GM06990 (cell line): ENCODE measurements around the gene CDIP1.

Experiments used
- DNase-seq: peaks from one replicate; pipeline ENCODE4 v3.0.0-alpha.2; 2011; ENCODE audit not compliant: insufficient read length; ENCODE audit errors: extremely low read depth
- H3K27me3 ChIP-seq: replicated peaks from 2 replicates; pipeline ENCODE4 v1.6.0; 2011; ENCODE audit warnings: low read length; ENCODE audit not compliant: control insufficient read depth, insufficient read depth
- H3K36me3 ChIP-seq: 2 replicates; pipeline ENCODE4 v1.5.1; 2011; ENCODE audit warnings: low read length; ENCODE audit not compliant: control insufficient read depth, insufficient read depth
- H3K4me3 ChIP-seq: replicated peaks from 2 replicates; pipeline ENCODE4 v1.5.1; 2011; ENCODE audit warnings: low read depth, mild to moderate bottlenecking, control low read depth, low read length
- TF ChIP-seq, protein P1 (sequence below): IDR thresholded peaks from 2 replicates; pipeline ENCODE4 v1.5.1; 2011; ENCODE audit warnings: low read length, control low read depth, mild to moderate bottlenecking, inconsistent platforms; ENCODE audit not compliant: insufficient read depth, poor library complexity, severe bottlenecking

The CDIP1 gene

DNA sequence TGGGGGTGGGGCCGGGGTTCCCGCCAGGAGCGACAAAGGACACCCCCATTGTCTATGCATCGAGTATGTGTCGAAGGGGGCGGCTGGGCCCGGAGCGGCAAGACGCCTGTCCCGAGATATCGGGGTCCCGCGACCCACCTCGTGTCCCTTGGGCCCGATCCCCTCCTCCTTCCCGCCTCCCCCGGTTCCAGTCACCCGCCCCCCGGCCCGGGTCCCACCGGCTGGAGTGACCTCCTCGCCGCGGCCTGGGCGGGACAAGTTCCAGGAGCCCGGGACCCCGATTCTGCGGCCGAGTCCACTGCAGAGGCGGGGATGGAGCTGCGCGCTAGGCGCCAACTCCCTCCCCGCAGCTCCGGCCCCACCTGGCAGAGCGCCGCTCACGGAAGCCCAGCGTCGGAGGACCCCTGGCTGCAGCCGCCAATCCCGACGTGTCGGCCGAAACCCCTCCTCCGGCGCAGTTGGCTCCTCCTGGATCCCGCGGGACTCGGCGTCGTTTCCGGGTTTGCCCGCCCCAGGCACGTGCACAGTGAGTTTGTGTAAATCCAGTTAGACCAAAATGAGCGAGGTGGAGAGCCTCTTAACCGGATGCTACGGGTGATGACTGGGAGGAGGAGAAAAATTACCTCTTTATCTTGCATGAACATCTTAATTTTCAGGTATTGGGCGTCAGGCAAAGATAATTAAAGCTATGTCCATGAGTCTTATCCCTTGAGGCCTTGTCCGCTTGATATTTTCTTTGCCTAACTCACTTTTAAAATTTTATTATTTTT lies 64.2 kb downstream of the CDIP1 start, which contains the start of gene NMRAL1:
Gene NMRAL1, minus strand, starts transcription at position 434 of the 770 bp plus-strand sequence. CDS start 493 bp downstream, outside the sequence.
- TF ChIP-seq, protein P1, sequence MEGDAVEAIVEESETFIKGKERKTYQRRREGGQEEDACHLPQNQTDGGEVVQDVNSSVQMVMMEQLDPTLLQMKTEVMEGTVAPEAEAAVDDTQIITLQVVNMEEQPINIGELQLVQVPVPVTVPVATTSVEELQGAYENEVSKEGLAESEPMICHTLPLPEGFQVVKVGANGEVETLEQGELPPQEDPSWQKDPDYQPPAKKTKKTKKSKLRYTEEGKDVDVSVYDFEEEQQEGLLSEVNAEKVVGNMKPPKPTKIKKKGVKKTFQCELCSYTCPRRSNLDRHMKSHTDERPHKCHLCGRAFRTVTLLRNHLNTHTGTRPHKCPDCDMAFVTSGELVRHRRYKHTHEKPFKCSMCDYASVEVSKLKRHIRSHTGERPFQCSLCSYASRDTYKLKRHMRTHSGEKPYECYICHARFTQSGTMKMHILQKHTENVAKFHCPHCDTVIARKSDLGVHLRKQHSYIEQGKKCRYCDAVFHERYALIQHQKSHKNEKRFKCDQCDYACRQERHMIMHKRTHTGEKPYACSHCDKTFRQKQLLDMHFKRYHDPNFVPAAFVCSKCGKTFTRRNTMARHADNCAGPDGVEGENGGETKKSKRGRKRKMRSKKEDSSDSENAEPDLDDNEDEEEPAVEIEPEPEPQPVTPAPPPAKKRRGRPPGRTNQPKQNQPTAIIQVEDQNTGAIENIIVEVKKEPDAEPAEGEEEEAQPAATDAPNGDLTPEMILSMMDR, result peak; percentile 6
- Histone ChIP-seq H3K27me3 (no peaks in the 10 kb centered on the region), H3K36me3 (peaks cover under 1% of the 10 kb centered on the region; the same call in 1 of the 2 replicates), H3K4me3 (peak within 1 kb of the TSS; percentile 82)
- DNase-seq, result peak; percentile 95

DNA sequence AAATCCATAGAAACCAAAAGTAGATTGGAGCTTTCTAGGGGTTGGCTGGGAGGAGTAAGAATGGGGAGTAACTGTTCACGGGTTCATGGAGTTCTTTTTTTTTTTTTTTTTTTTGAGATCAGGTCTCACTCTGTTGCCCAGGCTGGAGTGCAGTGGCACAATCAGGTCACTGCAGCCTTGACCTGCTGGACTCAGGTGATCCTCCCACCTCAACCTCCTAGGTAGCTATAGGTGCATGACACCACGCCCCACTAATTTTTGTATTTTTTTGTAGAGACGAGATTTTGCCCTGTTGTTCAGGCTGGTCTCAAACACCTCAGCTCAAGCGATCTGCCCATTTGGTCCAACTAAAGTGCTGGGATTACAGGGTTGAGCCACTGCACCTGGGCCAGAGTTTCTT lies 65.7 kb downstream of the CDIP1 start:
- DNase-seq, result no peak
- H3K36me3 ChIP-seq, result peaks cover 7% of the 10 kb centered on the region
- TF ChIP-seq, protein P1, result no peak
- no peak overlapping the region for H3K4me3 ChIP-seq
- H3K27me3 ChIP-seq, result no peaks in the 10 kb centered on the region

DNA sequence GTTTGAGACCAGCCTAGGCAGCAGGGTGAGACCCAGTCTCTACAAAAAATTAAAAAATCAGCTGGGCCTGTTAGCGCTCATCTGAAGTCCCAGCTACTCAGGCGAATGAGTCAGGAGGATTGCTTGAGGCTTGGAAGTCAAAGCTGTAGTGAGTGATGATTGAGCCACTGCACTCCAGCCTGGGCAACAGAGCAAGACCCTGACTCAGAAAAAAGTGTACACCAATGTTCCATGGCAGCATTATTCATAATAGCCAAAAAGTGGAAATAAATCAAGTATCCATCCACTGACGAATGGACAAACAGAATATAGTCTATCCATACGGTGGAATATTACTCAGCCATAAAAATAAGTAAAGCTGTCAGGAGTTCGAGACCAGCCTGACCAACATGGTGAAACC lies 66.7 kb downstream of the CDIP1 start:
- DNase-seq, result no peak
- H3K27me3 ChIP-seq, result no peaks in the 10 kb centered on the region
- TF ChIP-seq, protein P1, result no peak

GRCh38 chr16:4468972-4469371 lies 69.6 kb downstream of the CDIP1 start:
- TF ChIP-seq, protein P1, result no peak
- DNase-seq, result no peak
- Histone ChIP-seq H3K27me3 (no peaks in the 10 kb centered on the region), H3K36me3 (peaks cover 22% of the 10 kb centered on the region), H3K4me3 (no peak overlapping the region)

More for the DNA sequence above, 66.7 kb downstream of the CDIP1 start:
- Histone ChIP-seq H3K4me3 (no peak overlapping the region), H3K36me3 (peaks cover 10% of the 10 kb centered on the region)

DNA sequence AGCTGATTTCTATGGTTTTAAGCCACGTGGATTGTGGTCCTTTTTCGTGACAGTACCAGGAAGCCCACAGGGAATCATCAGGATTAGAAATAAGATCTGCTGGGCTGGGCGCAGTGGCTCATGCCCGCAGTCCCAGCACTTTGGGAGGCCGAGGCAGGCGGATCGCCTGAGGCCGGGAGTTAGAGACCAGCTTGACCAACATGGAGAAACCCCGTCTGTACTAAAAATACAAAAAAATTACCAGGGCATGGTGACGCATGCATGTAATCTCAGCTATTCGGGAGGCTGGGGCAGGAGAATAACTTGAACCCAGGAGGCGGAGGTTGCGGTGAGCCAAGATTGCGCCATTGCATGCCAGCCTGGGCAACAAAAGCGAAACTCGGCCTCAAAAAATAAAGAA lies 70.7 kb downstream of the CDIP1 start:
- no peak for DNase-seq
- peaks cover 26% of the 10 kb centered on the region for H3K36me3 ChIP-seq
- TF ChIP-seq, protein P1, result no peak
- H3K4me3 ChIP-seq, result no peak overlapping the region
- no peaks in the 10 kb centered on the region for H3K27me3 ChIP-seq
